H9 (cell line): ENCODE measurements around the gene CORIN. TPM values are rescaled to one million over a fixed set of nuclear protein-coding genes. Genes with fewer than 3 reads are reported as not detected.

Experiments
- DNase-seq: peaks from one replicate; pipeline ENCODE4 v3.0.0-alpha.2; 2017
- H2AFZ ChIP-seq: one replicate; pipeline ENCODE4 v1.6.1; 2013; ENCODE audit warnings: mild to moderate bottlenecking, low read length, control low read depth, moderate library complexity
- H2AK5ac ChIP-seq: 2 replicates; pipeline ENCODE4 v1.6.1; 2013; ENCODE audit warnings: low read length, control low read depth, mixed read lengths; ENCODE audit not compliant: insufficient read length
- H2BK120ac ChIP-seq: one replicate; pipeline ENCODE4 v1.6.1; 2013; ENCODE audit warnings: low read depth, mild to moderate bottlenecking, low read length, control low read depth, inconsistent platforms; ENCODE audit not compliant: poor library complexity, severe bottlenecking
- H2BK12ac ChIP-seq: 2 replicates; pipeline ENCODE4 v1.6.1; 2013; ENCODE audit warnings: low read length, control low read depth, mixed read lengths, low read depth; ENCODE audit not compliant: insufficient read length
- H2BK15ac ChIP-seq: 2 replicates; pipeline ENCODE4 v1.6.1; 2013; ENCODE audit warnings: low read depth, low read length, control low read depth
- H2BK20ac ChIP-seq: one replicate; pipeline ENCODE4 v1.6.1; 2013; ENCODE audit warnings: low read depth, mild to moderate bottlenecking, low read length, control low read depth, inconsistent platforms; ENCODE audit not compliant: poor library complexity, severe bottlenecking
- H2BK5ac ChIP-seq: 2 replicates; pipeline ENCODE4 v1.6.1; 2013; ENCODE audit warnings: low read length, control low read depth, mixed read lengths; ENCODE audit not compliant: insufficient read length
- H3K14ac ChIP-seq: 2 replicates; pipeline ENCODE4 v1.6.1; 2013; ENCODE audit warnings: low read length, control low read depth; ENCODE audit not compliant: insufficient read depth
- H3K18ac ChIP-seq: 2 replicates; pipeline ENCODE4 v1.6.1; 2013; ENCODE audit warnings: low read depth, mild to moderate bottlenecking, mixed read lengths, low read length, control low read depth; ENCODE audit not compliant: insufficient read length
- H3K23ac ChIP-seq: 2 replicates; pipeline ENCODE4 v1.6.1; 2013; ENCODE audit warnings: low read length, control low read depth, mixed read lengths, low read depth; ENCODE audit not compliant: insufficient read length
- H3K23me2 ChIP-seq: 2 replicates; pipeline ENCODE4 v1.6.1; 2013; ENCODE audit warnings: low read depth, mild to moderate bottlenecking, mixed read lengths, low read length, control low read depth; ENCODE audit not compliant: insufficient read length, poor library complexity, severe bottlenecking
- H3K27ac ChIP-seq: 2 replicates; pipeline ENCODE4 v1.5.1; 2013; ENCODE audit warnings: low read length, control low read depth, mixed read lengths, low read depth; ENCODE audit not compliant: insufficient read length
- H3K27me3 ChIP-seq: 2 replicates; pipeline ENCODE4 v1.6.1; 2013; ENCODE audit warnings: low read length, control low read depth, inconsistent platforms; ENCODE audit not compliant: insufficient read depth
- H3K4ac ChIP-seq: 2 replicates; pipeline ENCODE4 v1.6.1; 2013; ENCODE audit warnings: low read depth, mild to moderate bottlenecking, control low read depth, inconsistent platforms, low read length, moderate library complexity
- H3K4me1 ChIP-seq: 2 replicates; pipeline ENCODE4 v1.6.1; 2013; ENCODE audit warnings: low read length, control low read depth, inconsistent platforms; ENCODE audit not compliant: insufficient read depth
- H3K4me2 ChIP-seq: 2 replicates; pipeline ENCODE4 v1.6.1; 2013; ENCODE audit warnings: low read length, control low read depth, mixed read lengths; ENCODE audit not compliant: insufficient read length, insufficient read depth
- H3K56ac ChIP-seq: 2 replicates; pipeline ENCODE4 v1.6.1; 2013; ENCODE audit warnings: low read depth, mild to moderate bottlenecking, mixed read lengths, low read length, control low read depth; ENCODE audit not compliant: insufficient read length
- H3K79me1 ChIP-seq: 2 replicates; pipeline ENCODE4 v1.6.1; 2013; ENCODE audit warnings: low read depth, mild to moderate bottlenecking, moderate library complexity, low read length, control low read depth, inconsistent platforms; ENCODE audit not compliant: insufficient read depth, poor library complexity, severe bottlenecking
- H3K79me2 ChIP-seq: 2 replicates; pipeline ENCODE4 v1.6.1; 2013; ENCODE audit warnings: low read length, control low read depth, inconsistent platforms; ENCODE audit not compliant: insufficient read depth
- H3K9ac ChIP-seq: 2 replicates; pipeline ENCODE4 v1.6.1; 2013; ENCODE audit warnings: low read length, control low read depth, mixed read lengths; ENCODE audit not compliant: insufficient read length; ENCODE audit errors: extremely low read depth
- H3K9me3 ChIP-seq: one replicate; pipeline ENCODE4 v1.6.1; 2013; ENCODE audit warnings: low read depth, low read length, inconsistent platforms; ENCODE audit not compliant: control insufficient read depth
- H3T11ph ChIP-seq: one replicate; pipeline ENCODE4 v1.6.1; 2013; ENCODE audit warnings: mild to moderate bottlenecking, low read length, control low read depth, inconsistent platforms
- H4K20me1 ChIP-seq: one replicate; pipeline ENCODE4 v1.6.1; 2013; ENCODE audit not compliant: control insufficient read depth, insufficient read length, insufficient read depth
- H4K5ac ChIP-seq: 2 replicates; pipeline ENCODE4 v1.6.1; 2013; ENCODE audit warnings: low read depth, mild to moderate bottlenecking, mixed read lengths, low read length, control low read depth; ENCODE audit not compliant: insufficient read length
- H4K8ac ChIP-seq: replicated peaks from 2 replicates; pipeline ENCODE4 v1.6.1; 2013; ENCODE audit warnings: low read length, control low read depth, mixed read lengths, low read depth; ENCODE audit not compliant: insufficient read length
- H4K91ac ChIP-seq: 2 replicates; pipeline ENCODE4 v1.6.1; 2013; ENCODE audit warnings: low read depth, mild to moderate bottlenecking, moderate library complexity, mixed read lengths, low read length, control low read depth; ENCODE audit not compliant: insufficient read length
- H3K27ac Mint-ChIP-seq, 3 experiments: 2 replicates in 2 of 3; 3 replicates in 1 of 3; pipeline ENCODE4 v1.8.0; 2020 to 2021; ENCODE audit warnings: mixed read lengths in 3 of 3, mild to moderate bottlenecking in 1 of 3, moderate library complexity in 1 of 3
- H3K27me3 Mint-ChIP-seq: 2 replicates; pipeline ENCODE4 v1.8.0; 2021; ENCODE audit warnings: low read depth, mild to moderate bottlenecking, moderate library complexity, mixed read lengths
- H3K36me3 Mint-ChIP-seq, 3 experiments: 2 replicates in 2 of 3; 3 replicates in 1 of 3; pipeline ENCODE4 v1.8.0; 2020 to 2021; ENCODE audit warnings: low read depth in 3 of 3, mixed read lengths in 3 of 3; ENCODE audit not compliant: insufficient read depth in 1 of 3
- H3K4me1 Mint-ChIP-seq, 2 experiments: 2 replicates each; pipeline ENCODE4 v1.8.0; 2020; ENCODE audit warnings: mixed read lengths in 2 of 2
- H3K4me3 Mint-ChIP-seq, 2 experiments: 2 replicates in 1 of 2; 3 replicates in 1 of 2; pipeline ENCODE4 v1.8.0; 2020 to 2021; ENCODE audit warnings: mild to moderate bottlenecking in 2 of 2, mixed read lengths in 2 of 2, moderate library complexity in 1 of 2
- H3K9me3 Mint-ChIP-seq, 2 experiments: 2 replicates in 1 of 2; 3 replicates in 1 of 2; pipeline ENCODE4 v1.8.0; 2020; ENCODE audit warnings: mild to moderate bottlenecking in 2 of 2, mixed read lengths in 2 of 2, moderate library complexity in 1 of 2
- WGBS: extraction: QIAGEN DNeasy Blood & Tissue Kit; methylation state at CpG from one replicate; pipeline ENCODE4 v1.1.7; 2013; ENCODE audit warnings: missing lambda C conversion rate, low lambda C conversion rate, mixed read lengths; ENCODE audit not compliant: insufficient read length; ENCODE audit errors: extremely low coverage; 5-methylcytosine and 5-hydroxymethylcytosine counted together
- total RNA-seq: library from RNA; stranded (reverse); gene quantifications from 2 replicates; pipeline ENCODE4 v1.2.1, GENCODE V29; 2021
- TF ChIP-seq, protein P1 (sequence below): fragments of 200-600 bp; sonication (generic); conservative IDR thresholded peaks from 3 replicates; pipeline ENCODE4 v1.8.0; 2021; ENCODE audit warnings: antibody characterized with exemption, mild to moderate bottlenecking

Gene CORIN
- total RNA-seq, 1 experiment from 2014 or later: 0.39 TPM

DNA sequence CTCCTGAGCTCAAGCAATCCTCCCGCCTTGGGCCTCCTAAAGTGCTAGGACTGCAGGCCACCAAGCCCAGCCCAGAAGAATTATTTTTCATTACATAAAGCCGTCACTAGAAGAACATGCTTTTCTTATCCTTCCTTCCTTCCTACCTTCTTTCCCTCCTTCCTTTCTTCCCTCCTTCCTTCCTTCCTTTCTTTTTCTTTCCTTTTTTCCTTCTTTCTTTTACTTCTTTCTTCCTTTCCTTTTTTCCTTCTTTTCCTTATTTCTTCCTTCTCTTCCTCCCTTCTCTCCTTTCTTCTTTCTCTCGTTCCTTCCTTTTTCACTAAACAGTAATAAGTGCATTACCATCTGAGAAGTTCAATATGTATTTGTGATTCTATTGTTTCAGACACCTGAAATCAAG is 231.4 kb downstream of the CORIN start:
- Histone ChIP-seq H2BK120ac (no peak overlapping the region), H3K23ac (no peak overlapping the region), H3K4ac (no peak overlapping the region), H2BK15ac (no peak overlapping the region), H2BK12ac (no peak overlapping the region), H3K27ac (no peak overlapping the region), H3K4me1 (no peaks in the 10 kb centered on the region), H3K18ac (no peak overlapping the region), H3K23me2 (no peaks in the 10 kb centered on the region), H3K79me2 (no peaks in the 10 kb centered on the region), H3K9me3 (no peaks in the 10 kb centered on the region), H2BK20ac (no peak overlapping the region), H2AK5ac (no peak overlapping the region), H4K8ac (no peak overlapping the region), H4K91ac (no peak overlapping the region), H2AFZ (no peak overlapping the region), H3K9ac (no peak overlapping the region), H3K27me3 (no peaks in the 10 kb centered on the region), H3T11ph (no peak overlapping the region), H3K79me1 (no peaks in the 10 kb centered on the region), H3K56ac (no peak overlapping the region), H4K5ac (no peak overlapping the region), H4K20me1 (no peaks in the 10 kb centered on the region), H2BK5ac (no peak overlapping the region), H3K4me2 (no peak overlapping the region), H3K14ac (no peak overlapping the region)
- whole genome bisulfite sequencing: 100% methylated on average over 1 of the region's 3 CpGs
- Mint-ChIP-seq H3K9me3 (no peaks in the 10 kb centered on the region; a peak in 2 of 5 replicates), H3K4me3 (no peak overlapping the region), H3K4me1 (no peaks in the 10 kb centered on the region), H3K27ac (no peak overlapping the region), H3K36me3 (no peaks in the 10 kb centered on the region), H3K27me3 (no peaks in the 10 kb centered on the region; the same call in 1 of the 2 replicates)
- TF ChIP-seq, protein P1, sequence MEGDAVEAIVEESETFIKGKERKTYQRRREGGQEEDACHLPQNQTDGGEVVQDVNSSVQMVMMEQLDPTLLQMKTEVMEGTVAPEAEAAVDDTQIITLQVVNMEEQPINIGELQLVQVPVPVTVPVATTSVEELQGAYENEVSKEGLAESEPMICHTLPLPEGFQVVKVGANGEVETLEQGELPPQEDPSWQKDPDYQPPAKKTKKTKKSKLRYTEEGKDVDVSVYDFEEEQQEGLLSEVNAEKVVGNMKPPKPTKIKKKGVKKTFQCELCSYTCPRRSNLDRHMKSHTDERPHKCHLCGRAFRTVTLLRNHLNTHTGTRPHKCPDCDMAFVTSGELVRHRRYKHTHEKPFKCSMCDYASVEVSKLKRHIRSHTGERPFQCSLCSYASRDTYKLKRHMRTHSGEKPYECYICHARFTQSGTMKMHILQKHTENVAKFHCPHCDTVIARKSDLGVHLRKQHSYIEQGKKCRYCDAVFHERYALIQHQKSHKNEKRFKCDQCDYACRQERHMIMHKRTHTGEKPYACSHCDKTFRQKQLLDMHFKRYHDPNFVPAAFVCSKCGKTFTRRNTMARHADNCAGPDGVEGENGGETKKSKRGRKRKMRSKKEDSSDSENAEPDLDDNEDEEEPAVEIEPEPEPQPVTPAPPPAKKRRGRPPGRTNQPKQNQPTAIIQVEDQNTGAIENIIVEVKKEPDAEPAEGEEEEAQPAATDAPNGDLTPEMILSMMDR: no peak
- no peak for DNase-seq
